IMR-90 (cell line): ENCODE data around the gene SCAMP2. TPM values are rescaled to one million over a fixed set of nuclear protein-coding genes. Genes with fewer than 3 reads are reported as not detected.

ENCODE experiments used
- ATAC-seq: fragments of 200-7000 bp; cut with Tn5 transposase; 2 replicates; pipeline ENCODE4 v1.9.1; 2020; ENCODE audit warnings: low read depth, mild to moderate bottlenecking, moderate library complexity
- BruUV-seq: library from RNA; stranded (reverse); fragments of 400-500 nt; replicated peaks from 2 replicates; lab custom pipeline; 2021; lab: Mats Ljungman, UMichigan
- CTCF ChIA-PET: fragments of 300-600 bp; formaldehyde crosslinking; extraction: SDS; loops from one replicate; lab custom pipeline; 2021; ENCODE audit warnings: antibody characterized with exemption; lab: Yijun Ruan, JAX
- POLR2A ChIA-PET: fragments of 300-600 bp; sonication (Branson Sonifier 250); formaldehyde crosslinking; loops from one replicate; lab custom pipeline; 2022; ENCODE audit warnings: antibody characterized with exemption; ENCODE audit not compliant: unreplicated experiment; lab: Charles Lee
- DNase-seq: peaks from one replicate; pipeline ENCODE4 v3.0.0; 2013
- H2AFZ ChIP-seq: replicated peaks from 2 replicates; pipeline ENCODE3; 2013; ENCODE audit warnings: low read length, mild to moderate bottlenecking; ENCODE audit not compliant: poor library complexity
- H2AK5ac ChIP-seq: 2 replicates; pipeline ENCODE4 v1.6.1; 2013; ENCODE audit warnings: low read depth, low read length, inconsistent platforms
- H2AK9ac ChIP-seq: replicated peaks from 2 replicates; pipeline ENCODE3; 2013; ENCODE audit warnings: mild to moderate bottlenecking, low read depth, low read length, moderate library complexity; ENCODE audit not compliant: poor library complexity
- H2BK120ac ChIP-seq: 2 replicates; pipeline ENCODE4 v1.6.1; 2013; ENCODE audit warnings: low read depth, low read length, inconsistent platforms
- H2BK15ac ChIP-seq: 3 replicates; pipeline ENCODE4 v1.6.1; 2013; ENCODE audit warnings: low read depth, low read length, inconsistent platforms
- H2BK20ac ChIP-seq: 2 replicates; pipeline ENCODE4 v1.6.1; 2013; ENCODE audit warnings: low read depth, mild to moderate bottlenecking, inconsistent platforms, low read length, moderate library complexity
- H2BK5ac ChIP-seq: 2 replicates; pipeline ENCODE4 v1.6.1; 2013; ENCODE audit warnings: mild to moderate bottlenecking, low read depth, low read length, inconsistent platforms; ENCODE audit not compliant: poor library complexity, severe bottlenecking
- H3K14ac ChIP-seq: replicated peaks from 2 replicates; pipeline ENCODE4 v1.6.1; 2013; ENCODE audit warnings: low read depth, low read length, inconsistent platforms
- H3K18ac ChIP-seq: 2 replicates; pipeline ENCODE4 v1.6.1; 2013; ENCODE audit warnings: low read depth, low read length, control low read depth
- H3K23ac ChIP-seq: 2 replicates; pipeline ENCODE4 v1.6.1; 2013; ENCODE audit warnings: low read depth, low read length, inconsistent platforms
- H3K27ac ChIP-seq: 2 replicates; pipeline ENCODE4 v1.5.1; 2013; ENCODE audit warnings: mild to moderate bottlenecking, control low read depth, low read length; ENCODE audit not compliant: insufficient read depth
- H3K27me3 ChIP-seq: 2 replicates; pipeline ENCODE4 v1.6.1; 2013; ENCODE audit warnings: low read length; ENCODE audit not compliant: control insufficient read depth, insufficient read depth
- H3K36me3 ChIP-seq: 2 replicates; pipeline ENCODE4 v1.6.1; 2013; ENCODE audit warnings: low read length, mixed read lengths; ENCODE audit not compliant: control insufficient read depth, insufficient read depth
- H3K4ac ChIP-seq: 2 replicates; pipeline ENCODE4 v1.6.1; 2013; ENCODE audit warnings: low read depth, low read length, inconsistent platforms
- H3K4me1 ChIP-seq: 2 replicates; pipeline ENCODE4 v1.6.1; 2013; ENCODE audit warnings: low read length, mixed read lengths; ENCODE audit not compliant: control insufficient read depth, insufficient read depth
- H3K4me2 ChIP-seq: 2 replicates; pipeline ENCODE4 v1.6.1; 2013; ENCODE audit warnings: low read depth, mild to moderate bottlenecking, control low read depth, low read length, moderate library complexity
- H3K4me3 ChIP-seq: 2 replicates; pipeline ENCODE4 v1.5.1; 2013; ENCODE audit warnings: low read depth, mild to moderate bottlenecking, control low read depth, low read length, moderate library complexity; ENCODE audit not compliant: insufficient read depth
- H3K56ac ChIP-seq: 2 replicates; pipeline ENCODE4 v1.6.1; 2013; ENCODE audit warnings: low read length, inconsistent platforms; ENCODE audit not compliant: insufficient read depth; ENCODE audit errors: extremely low read depth
- H3K79me1 ChIP-seq, 2 experiments: 2 replicates each; pipeline ENCODE4 v1.6.1; 2013; ENCODE audit warnings: low read length in 2 of 2, inconsistent platforms in 1 of 2, low read depth in 1 of 2
- H3K9ac ChIP-seq: 2 replicates; pipeline ENCODE4 v1.6.1; 2013; ENCODE audit warnings: low read depth, low read length, control low read depth
- H3K9me1 ChIP-seq: 2 replicates; pipeline ENCODE4 v1.6.1; 2013; ENCODE audit warnings: low read length, inconsistent platforms; ENCODE audit not compliant: insufficient read depth
- H3K9me3 ChIP-seq: 2 replicates; pipeline ENCODE4 v1.6.1; 2013; ENCODE audit warnings: low read length; ENCODE audit not compliant: control insufficient read depth, insufficient read depth
- H4K20me1 ChIP-seq: 2 replicates; pipeline ENCODE4 v1.6.1; 2013; ENCODE audit warnings: low read length, inconsistent platforms; ENCODE audit not compliant: insufficient read depth
- H4K5ac ChIP-seq: 2 replicates; pipeline ENCODE4 v1.6.1; 2013; ENCODE audit warnings: mild to moderate bottlenecking, low read depth, low read length, control low read depth
- H4K8ac ChIP-seq, 2 experiments: 2 replicates each; pipeline ENCODE4 v1.6.1; 2013; ENCODE audit warnings: low read depth in 2 of 2, low read length in 2 of 2, control low read depth in 1 of 2, inconsistent platforms in 1 of 2
- H4K91ac ChIP-seq: 2 replicates; pipeline ENCODE4 v1.6.1; 2013; ENCODE audit warnings: low read depth, low read length, inconsistent platforms; ENCODE audit not compliant: insufficient read depth
- NFE2L2 ChIP-seq: fragments of 150-350 bp; IDR thresholded peaks from 2 replicates; pipeline ENCODE4 v1.6.1; 2016; ENCODE audit warnings: low read depth, mild to moderate bottlenecking, low read length
- WGBS, 2 experiments: methylation state at CpG; one replicate each; pipeline versions ENCODE4 v1.1.5 to v1.1.7; 2013; ENCODE audit warnings: missing lambda C conversion rate in 2 of 2; ENCODE audit not compliant: insufficient read length in 1 of 2; ENCODE audit errors: extremely low coverage in 2 of 2; 5-methylcytosine and 5-hydroxymethylcytosine counted together
- dilution Hi-C: fragments of 300-500 bp; cut with HindIII; formaldehyde crosslinking; loops from one replicate; pipeline ENCODE4 v1.14.3; 2018; ENCODE audit warnings: low sequenced_read_pairs; ENCODE audit not compliant: unreplicated experiment
- in situ Hi-C: fragments of 300-500 bp; cut with MboI; formaldehyde crosslinking; loops from 3 replicates; pipeline ENCODE4 v1.14.3; 2019; ENCODE audit warnings: low sequenced_read_pairs, inconsistent platforms, mixed read lengths
- intact Hi-C: fragments of 100-400 bp; cut with micrococcal nuclease; formaldehyde crosslinking; loops from 2 replicates; pipeline ENCODE4 v1.10.0; 2022
- polyA plus RNA-seq, 3 experiments: library from polyadenylated mRNA; depleted of rRNA; stranded (reverse); fragments of >200 nt; gene quantifications; 2 replicates each; pipeline ENCODE4 v1.2.3, GENCODE V29; 2012; ENCODE audit warnings: low replicate concordance in 1 of 3
- total RNA-seq: library from RNA; depleted of rRNA; stranded (reverse); fragments of >200 nt; gene quantifications from 2 replicates; pipeline ENCODE4 v1.2.3, GENCODE V29; 2012
- TF ChIP-seq, protein P1 (sequence below): conservative IDR thresholded peaks from 2 replicates; pipeline ENCODE4 v1.5.1; 2012; ENCODE audit warnings: mild to moderate bottlenecking, low read depth, low read length, improper control_type of control experiment

Gene SCAMP2
- total and polyA plus RNA-seq, 2 of the 4 experiments (the other 2 are of a cell fraction) = 25.8 to 111 TPM

DNA sequence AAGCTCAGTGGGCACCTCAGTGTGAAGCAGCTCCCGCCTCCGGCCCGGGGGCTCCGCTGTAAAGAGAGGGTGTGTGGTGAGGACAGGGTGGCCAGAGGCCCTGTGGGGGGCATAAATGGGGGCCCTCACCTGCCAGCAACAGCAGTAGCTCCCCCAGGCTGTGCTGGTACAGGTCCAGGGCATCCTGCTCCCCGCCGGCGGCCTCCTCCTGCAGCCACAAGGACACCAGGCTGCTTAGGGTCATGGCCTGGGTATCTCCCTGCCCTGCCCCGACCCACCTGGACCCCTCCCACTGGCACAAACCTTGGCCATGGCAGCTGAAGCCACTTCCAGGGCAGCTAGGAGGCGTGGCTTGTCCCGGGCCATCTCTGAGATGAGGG, 35.0 kb downstream of the SCAMP2 start:
- no peak overlapping the region for H2AK5ac ChIP-seq
- ChIA-PET CTCF (no interaction called here), POLR2A (no interaction called here)
- peaks cover 4% of the 10 kb centered on the region; the same call in 1 of the 2 replicates for H3K4me1 ChIP-seq
- no peak overlapping the region for H2AFZ ChIP-seq
- H3K14ac ChIP-seq = no peak overlapping the region
- no peak overlapping the region for H2BK20ac ChIP-seq
- no peaks in the 10 kb centered on the region for H3K9me1 ChIP-seq
- no peak for DNase-seq
- no peaks in the 10 kb centered on the region for H3K9me3 ChIP-seq
- no peak for TF ChIP-seq NFE2L2
- TF ChIP-seq, protein P1, sequence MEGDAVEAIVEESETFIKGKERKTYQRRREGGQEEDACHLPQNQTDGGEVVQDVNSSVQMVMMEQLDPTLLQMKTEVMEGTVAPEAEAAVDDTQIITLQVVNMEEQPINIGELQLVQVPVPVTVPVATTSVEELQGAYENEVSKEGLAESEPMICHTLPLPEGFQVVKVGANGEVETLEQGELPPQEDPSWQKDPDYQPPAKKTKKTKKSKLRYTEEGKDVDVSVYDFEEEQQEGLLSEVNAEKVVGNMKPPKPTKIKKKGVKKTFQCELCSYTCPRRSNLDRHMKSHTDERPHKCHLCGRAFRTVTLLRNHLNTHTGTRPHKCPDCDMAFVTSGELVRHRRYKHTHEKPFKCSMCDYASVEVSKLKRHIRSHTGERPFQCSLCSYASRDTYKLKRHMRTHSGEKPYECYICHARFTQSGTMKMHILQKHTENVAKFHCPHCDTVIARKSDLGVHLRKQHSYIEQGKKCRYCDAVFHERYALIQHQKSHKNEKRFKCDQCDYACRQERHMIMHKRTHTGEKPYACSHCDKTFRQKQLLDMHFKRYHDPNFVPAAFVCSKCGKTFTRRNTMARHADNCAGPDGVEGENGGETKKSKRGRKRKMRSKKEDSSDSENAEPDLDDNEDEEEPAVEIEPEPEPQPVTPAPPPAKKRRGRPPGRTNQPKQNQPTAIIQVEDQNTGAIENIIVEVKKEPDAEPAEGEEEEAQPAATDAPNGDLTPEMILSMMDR = no peak
- H3K23ac ChIP-seq = no peak overlapping the region
- H2BK15ac ChIP-seq = no peak overlapping the region
- no peak overlapping the region for H4K5ac ChIP-seq
- no peak overlapping the region for H3K27ac ChIP-seq
- H3K79me1 ChIP-seq = peaks cover 0 to 14% of the 10 kb centered on the region in 2 experiments; a peak in 1 of 4 replicates
- H2AK9ac ChIP-seq = no peak overlapping the region
- dilution Hi-C loops (no loop called here), intact Hi-C loops (no loop called here), in situ Hi-C loops (no loop called here)
- H3K4me2 ChIP-seq = no peak overlapping the region
- H3K36me3 ChIP-seq = peaks cover 3% of the 10 kb centered on the region; the same call in 1 of the 2 replicates
- H3K27me3 ChIP-seq = no peaks in the 10 kb centered on the region
- no peak overlapping the region for H4K8ac ChIP-seq
- H4K91ac ChIP-seq = no peak overlapping the region
- no peak overlapping the region for H3K4me3 ChIP-seq
- H3K9ac ChIP-seq = no peak overlapping the region
- WGBS, 2 experiments = no CpG with 5 or more reads among the region's 10 CpGs
- no TSS peak for BruUV-seq
- no peak overlapping the region for H2BK120ac ChIP-seq
- no peak overlapping the region for H2BK5ac ChIP-seq
- no peak for ATAC-seq
- H3K4ac ChIP-seq = no peak overlapping the region
- H4K20me1 ChIP-seq = no peaks in the 10 kb centered on the region
- no peak overlapping the region for H3K56ac ChIP-seq
- no peak overlapping the region for H3K18ac ChIP-seq
